Keratinocyte (primary cell): ENCODE results near the gene SYT11. TPM values are rescaled to one million over a fixed set of nuclear protein-coding genes. Genes with fewer than 3 reads are reported as not detected.

Experiments
- DNase-seq: peaks from one replicate; pipeline ENCODE4 v3.0.0-alpha.2; 2011; ENCODE audit warnings: low read depth, missing footprints, low spot score
- FAIRE-seq: peaks from 2 replicates; lab custom pipeline; 2011; peaks lifted over from hg19 to GRCh38; lab: Jason Lieb, UNC
- H2AFZ ChIP-seq: 2 replicates; pipeline ENCODE4 v1.6.0; 2012; ENCODE audit warnings: low read length, control low read depth, inconsistent platforms; ENCODE audit not compliant: control insufficient read depth
- H3K27ac ChIP-seq: 2 replicates; pipeline ENCODE4 v1.5.1; 2011; ENCODE audit warnings: low read length; ENCODE audit not compliant: control insufficient read depth, insufficient read depth
- H3K27me3 ChIP-seq: 3 replicates; pipeline ENCODE4 v1.6.0; 2011; ENCODE audit warnings: low read length; ENCODE audit not compliant: control insufficient read depth, insufficient read depth; ENCODE audit errors: extremely low read depth
- H3K36me3 ChIP-seq, 2 experiments: 2 replicates in 1 of 2; 3 replicates in 1 of 2; pipeline ENCODE4 v1.5.1; 2011; ENCODE audit warnings: low read length in 2 of 2, mild to moderate bottlenecking in 1 of 2; ENCODE audit not compliant: control insufficient read depth in 2 of 2, insufficient read depth in 2 of 2; ENCODE audit errors: extremely low read depth in 1 of 2
- H3K4me1 ChIP-seq: 3 replicates; pipeline ENCODE4 v1.5.1; 2011; ENCODE audit warnings: low read length; ENCODE audit not compliant: control insufficient read depth, insufficient read depth; ENCODE audit errors: extremely low read depth
- H3K4me2 ChIP-seq: 3 replicates; pipeline ENCODE4 v1.6.0; 2011; ENCODE audit warnings: low read depth, low read length; ENCODE audit not compliant: control insufficient read depth, insufficient read depth; ENCODE audit errors: extremely low read depth
- H3K4me3 ChIP-seq, 3 experiments: fragments of 200-600 bp in 1 of 3; sonication (generic) in 1 of 3; 2 replicates in 2 of 3; 3 replicates in 1 of 3; pipeline ENCODE4 v1.5.1; 2011 to 2016; ENCODE audit warnings: low read length in 3 of 3, mild to moderate bottlenecking in 3 of 3, control low read depth in 2 of 3, inconsistent platforms in 1 of 3, low read depth in 1 of 3, mixed read lengths in 1 of 3, mixed run types in 1 of 3, moderate library complexity in 1 of 3; ENCODE audit not compliant: control insufficient read depth in 2 of 3, insufficient read depth in 2 of 3; ENCODE audit errors: extremely low read depth in 1 of 3
- H3K79me2 ChIP-seq: 2 replicates; pipeline ENCODE4 v1.6.0; 2012; ENCODE audit warnings: low read length; ENCODE audit not compliant: control insufficient read depth, insufficient read depth
- H3K9ac ChIP-seq: 3 replicates; pipeline ENCODE4 v1.6.0; 2011; ENCODE audit warnings: low read length; ENCODE audit not compliant: control insufficient read depth, insufficient read depth; ENCODE audit errors: extremely low read depth
- H3K9me1 ChIP-seq: 3 replicates; pipeline ENCODE4 v1.6.0; 2011; ENCODE audit warnings: low read length; ENCODE audit not compliant: control insufficient read depth, insufficient read depth; ENCODE audit errors: extremely low read depth
- H3K9me3 ChIP-seq: 2 replicates; pipeline ENCODE4 v1.5.1; 2012; ENCODE audit warnings: low read depth, low read length; ENCODE audit not compliant: control insufficient read depth
- H4K20me1 ChIP-seq: 3 replicates; pipeline ENCODE4 v1.6.0; 2011; ENCODE audit warnings: low read length; ENCODE audit not compliant: control insufficient read depth, insufficient read depth; ENCODE audit errors: extremely low read depth
- CTCF ChIP-seq, 3 experiments: IDR thresholded peaks in 1 of 3; conservative IDR thresholded peaks in 1 of 3; optimal IDR thresholded peaks in 1 of 3; 2 replicates in 2 of 3; 3 replicates in 1 of 3; pipeline versions ENCODE3 to v1.5.1; 2011; ENCODE audit warnings: low read length in 3 of 3, mild to moderate bottlenecking in 3 of 3, moderate library complexity in 2 of 3, control low read depth in 1 of 3, inconsistent platforms in 1 of 3; ENCODE audit not compliant: insufficient read depth in 2 of 3; ENCODE audit errors: extremely low read depth in 1 of 3
- EZH2 ChIP-seq: IDR thresholded peaks from one replicate; pipeline ENCODE4 v1.6.1; 2012; ENCODE audit warnings: inconsistent platforms, mild to moderate bottlenecking, low read length, moderate library complexity
- dilution Hi-C: fragments of 300-500 bp; cut with MboI; formaldehyde crosslinking; loops from one replicate; pipeline ENCODE4 v1.7.0; 2020; ENCODE audit warnings: low sequenced_read_pairs; ENCODE audit not compliant: extremely low pct_ligation_motif_present
- polyA plus RNA-seq, 5 experiments: library from polyadenylated mRNA; depleted of rRNA in 3 of 5; stranded (reverse) in 3 of 5; stranded (forward) in 1 of 5; unstranded in 1 of 5; fragments of >200 nt; gene quantifications; 1 replicate in 1 of 5; 2 replicates in 3 of 5; 3 replicates in 1 of 5; pipeline versions ENCODE4 v1.2.1 to v1.2.3, GENCODE V29; 2011 to 2012; ENCODE audit warnings: missing spikeins in 2 of 5, low read depth in 1 of 5, low replicate concordance in 1 of 5

The SYT11 gene
- polyA plus RNA-seq, 1 donor (not counting 4 experiments of a cell fraction or from before 2014, with no cell fraction given): 0.08 TPM

- Histone ChIP-seq H3K9me3 (no peaks in the 10 kb centered on the region), H4K20me1 (no peaks in the 10 kb centered on the region), H3K4me3 (no peak overlapping the region), H3K27me3 (peaks cover 3% of the 10 kb centered on the region), H3K36me3 (no peaks in the 10 kb centered on the region), H3K79me2 (no peaks in the 10 kb centered on the region), H2AFZ (no peak overlapping the region), H3K4me2 (no peak overlapping the region), H3K27ac (no peak overlapping the region), H3K9ac (no peak overlapping the region), H3K4me1 (no peaks in the 10 kb centered on the region), H3K9me1 (no peaks in the 10 kb centered on the region)
- dilution Hi-C loops: no loop called here
- no peak for DNase-seq
- TF ChIP-seq EZH2 (no peak), CTCF (optimal IDR thresholded peaks at IDR 0.05 in 1 of 3, IDR thresholded peaks at IDR 0.05 in 1 of 3, conservative IDR thresholded peaks at IDR 0.05 in 1 of 3; ENCODE audit: extremely low read depth in 1 of 3, insufficient read depth in 2 of 3, low read length in 3 of 3) (no peak)
- no peak for FAIRE-seq
Observed at GRCh38 chr1:155877945-155878344, 18.6 kb downstream of the SYT11 start.

- Histone ChIP-seq H3K4me3 (no peak overlapping the region), H3K36me3 (no peaks in the 10 kb centered on the region), H2AFZ (no peak overlapping the region), H3K9me3 (no peaks in the 10 kb centered on the region), H3K27me3 (peaks cover 6% of the 10 kb centered on the region), H3K79me2 (no peaks in the 10 kb centered on the region), H3K27ac (no peak overlapping the region), H3K4me2 (no peak overlapping the region), H4K20me1 (no peaks in the 10 kb centered on the region), H3K4me1 (no peaks in the 10 kb centered on the region), H3K9me1 (no peaks in the 10 kb centered on the region), H3K9ac (no peak overlapping the region)
- no peak for TF ChIP-seq CTCF (optimal IDR thresholded peaks at IDR 0.05 in 1 of 3, IDR thresholded peaks at IDR 0.05 in 1 of 3, conservative IDR thresholded peaks at IDR 0.05 in 1 of 3; ENCODE audit: extremely low read depth in 1 of 3, insufficient read depth in 2 of 3, low read length in 3 of 3)
- no peak for FAIRE-seq
- no peak for DNase-seq
- dilution Hi-C loops: no loop called here
Observed at GRCh38 chr1:155880251-155880650, 20.9 kb downstream of the SYT11 start.
